C4-2B (cell line): ENCODE data around the gene CPB1.

Experiments
- H3K27ac ChIP-seq: fragments of 450-650 bp; 2 replicates; pipeline ENCODE4 v1.5.1; 2017
- ZFX ChIP-seq: fragments of 450-650 bp; IDR thresholded peaks from 2 replicates; pipeline ENCODE4 v1.6.1; 2017
- TF ChIP-seq, protein P1 (sequence below): fragments of 450-650 bp; conservative IDR thresholded peaks from 2 replicates; pipeline ENCODE4 v1.5.1; 2017; ENCODE audit warnings: mild to moderate bottlenecking

The CPB1 gene

DNA sequence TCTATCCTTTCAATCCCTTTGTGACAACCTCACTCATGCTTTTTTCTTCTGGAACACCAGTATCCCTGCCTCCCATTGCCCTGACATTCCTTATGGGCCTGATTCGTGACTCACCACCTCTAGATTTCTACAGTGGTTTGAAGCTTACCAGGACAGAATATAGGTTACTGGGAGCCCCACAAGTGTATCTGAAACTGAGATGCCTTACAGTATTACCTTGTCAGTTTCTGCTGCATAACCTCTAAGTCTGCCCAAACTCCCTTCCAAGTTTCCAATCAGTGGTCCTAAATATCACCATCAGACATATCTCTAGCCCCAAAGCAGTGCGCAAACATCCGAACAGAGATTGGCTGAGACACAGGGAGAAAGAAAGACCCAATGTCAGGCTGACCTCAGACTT is 5.6 kb downstream of the CPB1 start:
- TF ChIP-seq, protein P1, sequence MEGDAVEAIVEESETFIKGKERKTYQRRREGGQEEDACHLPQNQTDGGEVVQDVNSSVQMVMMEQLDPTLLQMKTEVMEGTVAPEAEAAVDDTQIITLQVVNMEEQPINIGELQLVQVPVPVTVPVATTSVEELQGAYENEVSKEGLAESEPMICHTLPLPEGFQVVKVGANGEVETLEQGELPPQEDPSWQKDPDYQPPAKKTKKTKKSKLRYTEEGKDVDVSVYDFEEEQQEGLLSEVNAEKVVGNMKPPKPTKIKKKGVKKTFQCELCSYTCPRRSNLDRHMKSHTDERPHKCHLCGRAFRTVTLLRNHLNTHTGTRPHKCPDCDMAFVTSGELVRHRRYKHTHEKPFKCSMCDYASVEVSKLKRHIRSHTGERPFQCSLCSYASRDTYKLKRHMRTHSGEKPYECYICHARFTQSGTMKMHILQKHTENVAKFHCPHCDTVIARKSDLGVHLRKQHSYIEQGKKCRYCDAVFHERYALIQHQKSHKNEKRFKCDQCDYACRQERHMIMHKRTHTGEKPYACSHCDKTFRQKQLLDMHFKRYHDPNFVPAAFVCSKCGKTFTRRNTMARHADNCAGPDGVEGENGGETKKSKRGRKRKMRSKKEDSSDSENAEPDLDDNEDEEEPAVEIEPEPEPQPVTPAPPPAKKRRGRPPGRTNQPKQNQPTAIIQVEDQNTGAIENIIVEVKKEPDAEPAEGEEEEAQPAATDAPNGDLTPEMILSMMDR: no peak
- no peak for TF ChIP-seq ZFX
- no peak overlapping the region for H3K27ac ChIP-seq

- H3K27ac ChIP-seq: no peak overlapping the region
- TF ChIP-seq, protein P1: no peak
- TF ChIP-seq ZFX: no peak
Observed at GRCh38 chr3:148839805-148840204, 12.2 kb downstream of the CPB1 start.

- no peak for TF ChIP-seq ZFX
- TF ChIP-seq, protein P1: no peak
- no peak overlapping the region for H3K27ac ChIP-seq
Observed at GRCh38 chr3:148840451-148840850, 12.8 kb downstream of the CPB1 start.

DNA sequence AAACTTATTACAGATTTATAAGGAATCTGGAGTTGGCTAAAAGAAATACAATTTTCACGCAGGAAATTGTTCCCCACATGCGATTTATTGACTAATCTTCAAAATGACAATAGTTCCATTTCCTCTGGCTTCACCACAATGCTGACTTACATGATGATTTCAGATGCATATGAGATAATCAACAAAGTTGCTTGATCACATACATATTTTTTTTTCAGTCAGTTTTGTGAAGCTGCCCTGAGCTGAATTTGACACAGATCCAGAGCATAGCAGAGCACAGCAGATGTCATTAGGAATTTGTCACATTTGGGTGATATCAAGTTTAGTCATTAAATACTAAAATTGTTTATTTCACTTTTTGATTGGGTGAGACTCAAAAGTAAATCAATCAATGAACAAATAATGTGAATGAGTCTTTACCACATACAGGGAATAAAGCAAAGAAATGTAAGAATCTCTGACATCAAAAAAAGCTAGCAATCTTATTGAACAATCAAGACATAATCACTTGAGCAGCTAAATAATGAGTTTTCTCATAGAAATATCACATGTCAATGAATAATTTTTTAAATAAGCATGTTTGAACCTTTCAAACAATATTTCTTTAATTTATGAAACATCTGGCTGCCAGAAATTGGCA is 18.3 kb downstream of the CPB1 start:
- TF ChIP-seq, protein P1: no peak
- no peak for TF ChIP-seq ZFX

DNA sequence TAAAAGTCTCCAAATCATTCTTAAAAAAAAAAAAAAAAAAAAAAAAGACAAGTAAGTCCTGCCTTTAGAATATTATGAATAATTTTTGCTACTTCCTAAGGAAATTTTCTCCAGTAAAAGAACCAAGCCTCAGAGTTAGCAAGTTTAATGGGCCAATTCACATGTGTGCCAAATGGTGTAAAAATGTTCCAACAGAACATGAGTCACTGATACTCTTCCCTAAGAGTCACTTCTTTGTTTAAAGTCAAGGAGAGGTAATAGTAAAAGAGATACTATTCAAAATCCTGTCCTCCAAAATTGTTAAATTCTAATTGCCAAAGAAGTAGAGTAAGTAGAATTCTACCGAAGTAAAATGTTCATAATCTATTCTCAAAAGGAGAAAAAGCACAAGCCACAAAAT is 19.7 kb downstream of the CPB1 start:
- H3K27ac ChIP-seq: no peak overlapping the region
- TF ChIP-seq, protein P1: no peak
- no peak for TF ChIP-seq ZFX

More for the DNA sequence above, 18.3 kb downstream of the CPB1 start:
- no peak overlapping the region for H3K27ac ChIP-seq

- no peak overlapping the region for H3K27ac ChIP-seq
- TF ChIP-seq, protein P1: no peak
- TF ChIP-seq ZFX: no peak
Observed at GRCh38 chr3:148848410-148848809, 20.8 kb downstream of the CPB1 start.

GRCh38 chr3:148852271-148852992 is 24.8 kb downstream of the CPB1 start:
- TF ChIP-seq ZFX: no peak
- TF ChIP-seq, protein P1: no peak

More at GRCh38 chr3:148852271-148852992, 24.8 kb downstream of the CPB1 start:
- no peak overlapping the region for H3K27ac ChIP-seq
